Osteocyte (in vitro differentiated cells): ENCODE data around the gene CES3. TPM values are rescaled to one million over a fixed set of nuclear protein-coding genes. Genes with fewer than 3 reads are reported as not detected.
A peak's percentile ranks its signal among the peaks of the same experiment; 100 is the strongest.

Experiments used
- DNase-seq: peaks from one replicate; pipeline ENCODE4 v3.0.0; 2021; ENCODE audit warnings: mixed read lengths; ENCODE audit not compliant: unreplicated experiment; ENCODE audit errors: extremely low spot score
- H3K27ac Mint-ChIP-seq: one replicate; pipeline ENCODE4 v1.8.0; 2021; ENCODE audit warnings: mild to moderate bottlenecking, mixed read lengths; ENCODE audit not compliant: unreplicated experiment
- H3K27me3 Mint-ChIP-seq: one replicate; pipeline ENCODE4 v1.8.0; 2021; ENCODE audit warnings: mixed read lengths; ENCODE audit not compliant: unreplicated experiment
- H3K36me3 Mint-ChIP-seq: one replicate; pipeline ENCODE4 v1.8.0; 2021; ENCODE audit warnings: mixed read lengths; ENCODE audit not compliant: unreplicated experiment
- H3K4me1 Mint-ChIP-seq: one replicate; pipeline ENCODE4 v1.8.0; 2021; ENCODE audit warnings: mixed read lengths; ENCODE audit not compliant: unreplicated experiment
- H3K4me3 Mint-ChIP-seq: one replicate; pipeline ENCODE4 v1.8.0; 2021; ENCODE audit warnings: mild to moderate bottlenecking, moderate library complexity, mixed read lengths; ENCODE audit not compliant: unreplicated experiment
- H3K9me3 Mint-ChIP-seq: one replicate; pipeline ENCODE4 v1.8.0; 2021; ENCODE audit warnings: mixed read lengths; ENCODE audit not compliant: unreplicated experiment
- CTCF ChIP-seq: fragments of 200-600 bp; sonication (generic); IDR thresholded peaks from 2 replicates; pipeline ENCODE4 v1.5.0; 2021; ENCODE audit warnings: antibody characterized with exemption, mild to moderate bottlenecking, moderate library complexity
- long read RNA-seq: library from polyadenylated mRNA; unstranded; transcript quantifications from one replicate; pipeline ENCODE4 v2.0.0, GENCODE V29; 2021
- total RNA-seq: library from RNA; stranded (reverse); gene quantifications from 2 replicates; pipeline ENCODE4 v1.2.1, GENCODE V29; 2021

The CES3 gene
- total RNA-seq: 0.24 and 0.73 TPM in 2 replicates
- long read RNA-seq: 0 reads

- no peak within 1 kb of the TSS for H3K27ac Mint-ChIP-seq
- no peak for DNase-seq
- peaks cover 32% of the 10 kb centered on the region for H3K27me3 Mint-ChIP-seq
- H3K9me3 Mint-ChIP-seq: no peaks in the 10 kb centered on the region
- peak; percentile 72 for TF ChIP-seq CTCF
- H3K4me1 Mint-ChIP-seq: no peaks in the 10 kb centered on the region
- no peaks in the 10 kb centered on the region for H3K36me3 Mint-ChIP-seq
- no peak within 1 kb of the TSS for H3K4me3 Mint-ChIP-seq
Measured at GRCh38 chr16:66961065-66961744, at the start of gene CES3. Gene CES3, plus strand, starts transcription at chr16:66961266. Its CDS starts 42 bp downstream, at chr16:66961308.

GRCh38 chr16:66911801-66912200, 49.3 kb upstream of the CES3 start:
- Mint-ChIP-seq H3K27me3 (peaks cover 27% of the 10 kb centered on the region), H3K27ac (no peak overlapping the region), H3K4me3 (no peak overlapping the region), H3K36me3 (no peaks in the 10 kb centered on the region), H3K4me1 (no peaks in the 10 kb centered on the region), H3K9me3 (no peaks in the 10 kb centered on the region)
- no peak for TF ChIP-seq CTCF
- DNase-seq: no peak

GRCh38 chr16:66913081-66913480, 48.0 kb upstream of the CES3 start:
- no peak for TF ChIP-seq CTCF
- DNase-seq: no peak
- no peaks in the 10 kb centered on the region for H3K9me3 Mint-ChIP-seq
- no peak overlapping the region for H3K4me3 Mint-ChIP-seq
- H3K36me3 Mint-ChIP-seq: no peaks in the 10 kb centered on the region
- no peak overlapping the region for H3K27ac Mint-ChIP-seq
- H3K4me1 Mint-ChIP-seq: no peaks in the 10 kb centered on the region
- H3K27me3 Mint-ChIP-seq: peaks cover 27% of the 10 kb centered on the region

GRCh38 chr16:66913711-66914110, 47.4 kb upstream of the CES3 start:
- Mint-ChIP-seq H3K4me1 (no peaks in the 10 kb centered on the region), H3K36me3 (no peaks in the 10 kb centered on the region), H3K27me3 (peaks cover 21% of the 10 kb centered on the region), H3K9me3 (no peaks in the 10 kb centered on the region), H3K4me3 (no peak overlapping the region), H3K27ac (no peak overlapping the region)
- no peak for TF ChIP-seq CTCF
- DNase-seq: no peak

- Mint-ChIP-seq H3K27me3 (peaks cover 26% of the 10 kb centered on the region), H3K27ac (no peak overlapping the region), H3K9me3 (no peaks in the 10 kb centered on the region), H3K4me1 (no peaks in the 10 kb centered on the region), H3K36me3 (no peaks in the 10 kb centered on the region), H3K4me3 (no peak overlapping the region)
- DNase-seq: no peak
- TF ChIP-seq CTCF: no peak
Measured at GRCh38 chr16:66914541-66914940, 46.5 kb upstream of the CES3 start.
